GM12874 (cell line): Measurements from ENCODE around the gene DLG2.

Experiments
- CTCF ChIP-seq: IDR thresholded peaks from 2 replicates; pipeline ENCODE4 v1.5.1; 2011; ENCODE audit warnings: low read depth, mild to moderate bottlenecking, control low read depth, low read length, moderate library complexity; ENCODE audit not compliant: insufficient read depth

The DLG2 gene

GRCh38 chr11:85359859-85360258 lies 267.3 kb downstream of the DLG2 start:
- no peak for TF ChIP-seq CTCF

GRCh38 chr11:85355921-85356320 lies 271.2 kb downstream of the DLG2 start:
- no peak for TF ChIP-seq CTCF

- no peak for TF ChIP-seq CTCF
Measured at GRCh38 chr11:85348945-85349344, 278.2 kb downstream of the DLG2 start.

GRCh38 chr11:85347291-85347690 lies 279.9 kb downstream of the DLG2 start:
- TF ChIP-seq CTCF: no peak

- no peak for TF ChIP-seq CTCF
Measured at GRCh38 chr11:85346484-85346883, 280.7 kb downstream of the DLG2 start.

GRCh38 chr11:85318573-85318972 lies 308.6 kb downstream of the DLG2 start:
- TF ChIP-seq CTCF: no peak

GRCh38 chr11:85316967-85317366 lies 310.2 kb downstream of the DLG2 start:
- TF ChIP-seq CTCF: no peak

- no peak for TF ChIP-seq CTCF
Measured at GRCh38 chr11:85313741-85314140, 313.4 kb downstream of the DLG2 start.
